Activated CD8-positive, alpha-beta memory T cell treated with anti-CD3 and anti-CD28 coated beads, Interleukin-2, amount 50 U/mL, for 1 hour (primary cell): ENCODE measurements around the gene GASK1B.

Experiments used
- DNase-seq: peaks from one replicate; pipeline ENCODE4 v3.0.0-alpha.2; 2020; ENCODE audit errors: extremely low read depth

GASK1B gene

GRCh38 chr4:158172261-158173258 lies at the start of gene GASK1B:
GASK1B (minus strand) TSS chr4:158173025; CDS start chr4:158171375, 1,650 bp downstream.
- no peak for DNase-seq

GRCh38 chr4:158219623-158220022 lies 46.8 kb upstream of the GASK1B start:
- no peak for DNase-seq

GRCh38 chr4:158217763-158218162 lies 44.9 kb upstream of the GASK1B start:
- no peak for DNase-seq

GRCh38 chr4:158214856-158215255 lies 42.0 kb upstream of the GASK1B start:
- DNase-seq, result no peak

DNA sequence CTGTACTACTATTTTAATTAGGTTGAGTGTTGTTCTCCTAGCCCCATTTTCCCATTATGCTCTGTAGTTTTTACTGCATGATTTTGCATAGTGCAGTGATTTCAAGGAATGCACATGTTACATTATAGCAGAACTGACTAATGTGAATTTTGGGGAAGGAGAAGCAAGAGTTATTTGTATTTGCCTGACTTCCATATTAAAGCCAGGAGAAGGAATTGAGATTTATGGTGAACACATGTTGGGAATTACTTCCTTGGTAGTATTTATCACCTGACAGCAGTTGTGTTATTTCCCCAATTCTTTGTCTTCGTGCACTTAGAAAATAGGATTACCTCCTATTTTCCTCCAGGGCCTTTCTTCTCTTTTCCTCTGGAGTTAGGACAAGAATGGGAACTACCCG lies 40.6 kb upstream of the GASK1B start:
- DNase-seq, result no peak

DNA sequence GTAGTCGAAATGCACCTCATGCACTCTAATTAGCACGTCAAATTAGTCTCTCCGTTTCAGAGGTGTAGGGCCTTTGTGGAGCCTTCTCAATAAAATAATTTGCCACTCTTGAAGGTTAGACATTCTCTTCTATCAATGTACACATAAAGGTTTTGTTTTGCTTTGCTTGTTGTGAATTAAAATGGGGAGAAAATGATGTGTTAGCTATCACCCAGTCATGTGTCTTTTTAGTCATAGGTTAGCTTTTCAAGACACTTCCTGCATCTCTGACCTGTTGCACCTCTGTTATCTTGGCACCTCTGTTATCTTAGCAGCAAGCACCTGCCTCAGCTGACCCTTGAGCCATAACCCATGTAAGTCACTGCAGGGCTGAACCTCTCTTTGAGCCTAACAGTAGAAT lies 38.4 kb upstream of the GASK1B start:
- no peak for DNase-seq

DNA sequence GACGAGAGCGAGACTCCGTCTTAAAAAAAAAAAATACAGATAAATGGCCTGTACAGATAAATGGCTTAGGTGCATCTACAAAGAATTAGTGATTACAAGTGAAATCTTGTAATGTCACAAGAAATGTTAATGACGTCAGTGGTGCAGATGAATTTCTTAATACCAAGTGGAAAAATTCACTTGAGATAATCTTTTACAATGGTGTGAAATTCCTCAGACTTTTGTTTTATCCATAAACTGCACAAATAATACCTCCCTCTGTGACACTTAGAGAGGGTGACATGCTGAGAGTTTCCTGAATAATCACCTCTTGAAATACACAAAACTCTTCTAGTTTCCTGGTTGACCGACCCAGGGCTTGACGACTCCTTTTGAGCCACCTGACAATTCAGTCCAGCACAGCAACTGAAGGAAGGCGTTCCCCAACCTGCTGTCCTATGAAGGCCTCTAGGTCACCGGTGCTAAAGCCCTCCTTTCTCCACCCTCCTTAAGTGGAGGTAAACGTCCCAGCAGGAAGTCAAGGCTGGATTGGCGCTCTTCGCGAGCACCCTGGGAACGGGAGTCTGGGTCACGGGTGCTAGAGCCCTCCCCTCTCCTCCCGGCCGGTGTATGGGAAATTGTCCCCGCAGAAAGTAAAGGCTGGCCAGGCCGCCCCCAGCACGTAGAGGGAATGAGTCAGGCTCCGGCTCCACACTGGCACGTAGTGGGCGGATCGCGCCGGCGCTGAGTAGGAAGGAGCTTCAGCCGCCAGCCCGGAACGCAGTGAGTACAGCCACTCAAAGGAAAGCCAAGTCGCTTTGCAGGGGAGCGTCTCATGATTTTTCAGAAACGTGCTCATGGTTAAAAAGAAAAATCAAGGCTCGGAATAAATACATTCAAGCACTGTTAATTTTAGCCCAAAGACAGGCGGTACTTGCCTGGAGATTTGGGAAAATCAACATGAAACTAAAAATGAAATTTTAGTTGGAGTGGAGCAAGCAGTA lies 37.3 kb upstream of the GASK1B start, which contains the start of gene TMEM144:
TSS of gene TMEM144 (plus strand) at position 662 of the 983 bp plus-strand sequence. CDS start 2,182 bp downstream, outside the sequence.
- DNase-seq, result no peak

- no peak for DNase-seq
These were observed 36.3 kb upstream of the GASK1B start for GRCh38 chr4:158208963-158209640.

DNA sequence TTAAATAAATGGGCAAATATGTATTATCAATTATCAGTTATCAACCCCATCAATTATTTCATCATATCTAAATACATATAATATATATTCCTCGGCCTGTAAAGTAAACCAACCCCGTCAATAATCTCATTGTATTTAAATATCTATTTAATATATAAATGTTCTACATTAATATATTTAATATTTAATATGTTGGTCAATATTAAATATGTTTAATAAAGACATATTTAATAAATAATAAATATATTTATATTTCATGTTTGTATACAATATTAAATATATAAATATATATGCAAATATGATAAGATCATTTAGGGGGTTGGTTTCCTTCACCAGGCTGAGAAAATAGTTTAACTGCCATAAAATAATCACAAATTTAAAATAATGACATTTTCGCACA lies 31.1 kb upstream of the GASK1B start:
- no peak for DNase-seq

GRCh38 chr4:158203436-158203835 lies 30.6 kb upstream of the GASK1B start:
- no peak for DNase-seq

DNA sequence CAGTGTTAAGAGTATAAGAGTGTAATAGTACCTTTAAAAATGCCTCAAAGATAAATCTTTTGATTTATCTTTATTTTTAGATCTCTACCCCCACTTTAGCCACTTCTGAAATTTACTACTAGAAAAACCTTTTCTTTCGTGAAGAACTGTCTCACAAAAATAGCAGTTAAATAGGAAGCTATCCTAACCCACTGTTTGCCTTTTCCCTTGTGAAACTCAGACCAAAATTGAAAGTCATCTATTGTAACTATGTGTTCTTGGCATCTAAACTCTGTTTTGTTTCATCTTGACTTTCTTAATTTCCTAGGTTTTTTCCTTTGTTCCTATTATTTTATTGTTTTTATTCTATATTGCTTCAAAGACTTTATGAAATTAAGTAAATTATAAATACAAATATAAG lies 29.7 kb upstream of the GASK1B start:
- DNase-seq, result no peak

DNA sequence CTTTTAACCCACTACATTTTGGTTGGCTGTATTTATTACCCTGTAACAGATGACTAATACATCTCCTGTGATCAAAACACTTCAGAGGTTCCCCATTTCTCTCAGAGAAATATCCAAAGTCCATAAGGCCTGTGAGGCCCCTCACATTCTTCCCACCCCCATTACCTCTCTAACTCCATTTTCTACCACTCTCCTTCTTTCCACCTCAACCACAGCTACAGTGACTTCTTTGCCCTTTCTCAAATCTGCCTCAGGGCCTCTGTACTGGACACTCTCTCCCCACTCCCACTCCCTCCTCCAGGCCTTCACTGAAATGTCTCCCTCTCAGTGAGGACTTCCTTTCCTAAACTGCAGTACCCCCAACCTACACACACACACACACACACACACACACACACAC lies 29.1 kb upstream of the GASK1B start:
- no peak for DNase-seq

DNA sequence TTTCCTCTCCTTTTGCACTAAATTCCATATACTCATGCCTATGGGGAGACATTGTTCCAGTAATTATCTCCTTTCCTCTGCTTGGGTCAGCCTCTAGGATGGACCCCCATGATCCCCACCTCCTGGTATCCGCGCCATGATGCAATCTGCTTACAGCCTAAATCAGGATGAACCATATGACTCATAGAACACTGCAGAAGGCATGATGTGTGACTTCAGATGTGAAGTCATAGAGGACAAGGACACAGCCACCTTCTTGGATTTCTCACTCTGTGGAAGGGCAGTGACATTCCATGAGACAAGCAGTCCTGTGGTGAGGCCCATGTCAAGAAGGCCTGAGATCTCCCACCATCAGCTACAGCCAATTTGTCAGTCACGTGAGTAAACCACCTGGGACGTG lies 28.5 kb upstream of the GASK1B start:
- DNase-seq, result no peak

GRCh38 chr4:158200214-158200613 lies 27.4 kb upstream of the GASK1B start:
- no peak for DNase-seq

DNA sequence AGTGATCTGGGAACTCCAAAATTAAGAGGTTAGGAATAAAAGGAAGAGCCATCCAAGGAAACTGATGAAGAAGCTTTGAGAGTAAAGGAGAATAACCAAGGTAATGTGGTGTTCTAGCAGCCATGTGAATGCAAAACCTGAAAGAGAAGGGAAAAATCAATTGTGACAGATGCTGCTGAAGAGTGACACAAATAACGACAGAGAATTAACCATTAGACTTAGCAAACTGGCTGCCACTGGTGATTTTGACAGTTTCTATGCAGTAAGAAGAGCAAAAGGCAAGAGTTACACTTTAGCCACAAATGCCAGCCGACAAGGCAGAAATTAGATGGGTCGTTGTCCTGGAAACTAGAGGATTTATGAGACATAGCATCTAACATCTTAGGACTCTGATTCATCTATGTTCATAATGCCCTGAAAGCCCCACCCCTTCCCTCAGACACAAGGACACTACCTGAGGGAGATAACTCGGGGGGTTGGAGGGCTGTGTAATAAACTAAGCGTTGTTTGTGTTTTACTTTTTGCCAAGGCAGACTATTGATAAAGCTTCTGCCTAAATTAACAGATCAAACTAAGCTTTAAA lies 24.5 kb upstream of the GASK1B start:
- DNase-seq, result no peak

DNA sequence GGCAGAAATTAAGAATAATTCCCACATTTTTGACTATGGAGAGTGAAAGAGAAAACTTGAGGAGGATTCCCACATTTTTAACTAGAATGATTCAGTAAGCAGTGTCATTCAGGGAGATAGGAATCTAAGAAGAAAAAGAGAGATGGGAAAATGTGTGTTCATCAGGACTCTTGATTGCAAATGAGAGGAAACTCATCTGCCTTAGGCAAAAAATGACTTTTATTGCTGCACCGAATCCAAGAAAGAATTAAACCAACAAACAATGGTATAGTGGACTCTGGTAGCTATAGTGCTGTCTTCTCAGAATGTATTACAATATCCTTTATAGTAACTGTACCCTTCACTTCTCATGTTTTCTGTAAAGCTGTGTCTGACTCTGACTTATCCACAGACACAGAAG lies 22.5 kb upstream of the GASK1B start:
- DNase-seq, result no peak

DNA sequence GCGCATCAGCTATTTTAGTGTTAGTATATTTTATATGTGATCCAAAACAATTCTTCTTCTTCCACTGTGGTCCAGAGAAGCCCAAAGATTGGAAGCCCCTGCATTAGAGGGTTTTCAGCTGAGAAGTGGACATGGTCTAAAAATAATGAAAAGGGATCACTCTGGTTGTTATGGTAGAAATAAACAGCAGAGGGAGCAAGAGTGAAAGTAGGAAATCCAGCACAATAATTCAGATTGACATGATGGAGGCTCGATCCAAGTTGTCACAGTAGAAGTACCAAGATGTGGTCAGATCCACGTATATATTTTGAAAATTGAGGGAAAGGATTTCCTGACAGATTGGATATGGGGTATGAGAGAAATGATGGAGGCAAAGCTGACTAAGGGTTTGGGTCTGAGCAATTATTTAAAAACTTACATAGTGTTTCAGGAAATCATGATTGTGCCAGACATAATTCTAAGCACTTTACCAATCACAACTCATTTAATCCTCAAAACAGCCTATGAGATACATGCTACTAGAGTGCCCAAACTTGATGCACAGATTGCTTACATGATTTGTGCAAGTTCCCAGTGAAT lies 20.4 kb upstream of the GASK1B start:
- no peak for DNase-seq

- DNase-seq, result no peak
These were observed 19.8 kb upstream of the GASK1B start for GRCh38 chr4:158192439-158193158.

DNA sequence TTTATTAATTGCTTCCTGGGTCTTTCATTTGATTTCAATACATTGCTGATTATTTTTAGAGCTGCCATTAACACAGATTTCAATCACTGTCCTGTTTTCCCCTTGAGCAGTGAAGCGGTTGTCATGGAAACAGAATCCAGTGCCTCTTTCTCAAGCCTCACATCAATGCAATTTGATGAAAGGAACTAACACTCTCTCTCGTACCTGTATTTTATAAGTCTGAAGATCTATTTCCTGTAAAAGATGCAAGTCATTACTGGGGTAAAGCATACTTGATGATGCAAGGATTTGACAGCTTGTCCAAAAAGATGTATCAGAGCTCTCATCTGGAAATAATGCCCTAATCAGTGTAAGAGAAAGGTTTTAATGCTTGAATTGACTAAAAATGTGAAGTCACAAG lies 17.9 kb upstream of the GASK1B start:
- DNase-seq, result no peak

- no peak for DNase-seq
These were observed 16.6 kb upstream of the GASK1B start for GRCh38 chr4:158189422-158189821.
